Bone marrow (tissue), 2 donors: ENCODE data around the gene ITGAE.

Source experiments
- DNase-seq, 2 donors: peaks; one replicate each; lab custom pipeline; 2025; lab: John Stamatoyannopoulos, UW

ITGAE gene

DNA sequence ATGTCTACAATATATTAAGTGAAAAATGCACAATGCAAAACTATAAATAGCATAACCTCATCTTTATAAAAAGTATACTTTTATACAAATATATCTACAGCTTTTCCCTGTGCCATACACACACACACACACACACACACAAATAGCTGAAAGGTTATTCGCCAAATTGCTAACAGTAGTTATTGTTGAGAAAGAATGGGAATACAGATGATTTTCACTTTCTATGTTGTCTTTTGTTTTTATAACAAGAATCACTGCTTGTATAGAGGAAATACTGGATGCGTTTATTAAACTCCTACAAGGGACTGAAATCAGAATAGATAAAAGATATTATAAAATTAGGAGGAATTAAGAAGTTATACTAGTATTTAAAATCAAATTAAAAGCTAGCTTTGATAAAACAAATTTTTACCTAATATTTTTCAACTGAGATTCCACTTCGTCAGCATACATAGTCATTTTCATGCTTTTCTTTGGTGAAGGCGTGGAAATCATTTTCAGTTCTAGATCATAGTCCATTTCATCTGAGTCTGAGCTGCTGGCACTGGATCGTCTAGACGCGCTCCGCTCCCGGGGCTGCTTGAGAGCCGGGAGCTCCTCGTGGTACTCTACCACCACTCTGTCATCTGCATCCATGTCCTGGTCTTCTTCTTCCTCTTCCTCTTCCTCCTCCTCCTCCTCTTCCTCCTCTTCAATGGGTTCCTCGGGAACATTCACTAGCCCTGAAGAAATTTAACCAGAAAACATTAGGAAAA is 17.0 kb upstream of the ITGAE start:
- no peak for DNase-seq

DNA sequence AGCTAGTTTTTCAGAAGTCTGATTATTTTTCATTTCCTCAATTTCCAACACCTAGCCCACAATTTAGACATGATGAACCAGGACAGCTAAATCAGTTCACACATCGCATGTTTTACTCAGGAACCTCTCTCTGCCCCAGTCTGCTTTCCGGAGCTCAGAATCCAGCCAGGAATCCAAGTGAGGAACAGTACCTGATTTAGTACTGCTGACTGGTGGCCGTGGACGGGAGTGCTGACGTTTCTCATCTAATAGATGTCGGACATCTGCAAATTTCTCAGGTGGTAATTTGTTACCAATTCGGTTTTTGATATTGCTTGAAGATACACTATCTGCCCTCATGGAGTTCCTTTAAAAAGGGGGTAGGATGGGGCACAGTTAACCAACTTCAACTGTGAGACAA is 14.9 kb upstream of the ITGAE start:
- no peak for DNase-seq

GRCh38 chr17:3815122-3815521 is 14.1 kb upstream of the ITGAE start:
- DNase-seq, result no peak

- DNase-seq, result no peak
Measured at GRCh38 chr17:3814361-3814760, 13.4 kb upstream of the ITGAE start.

DNA sequence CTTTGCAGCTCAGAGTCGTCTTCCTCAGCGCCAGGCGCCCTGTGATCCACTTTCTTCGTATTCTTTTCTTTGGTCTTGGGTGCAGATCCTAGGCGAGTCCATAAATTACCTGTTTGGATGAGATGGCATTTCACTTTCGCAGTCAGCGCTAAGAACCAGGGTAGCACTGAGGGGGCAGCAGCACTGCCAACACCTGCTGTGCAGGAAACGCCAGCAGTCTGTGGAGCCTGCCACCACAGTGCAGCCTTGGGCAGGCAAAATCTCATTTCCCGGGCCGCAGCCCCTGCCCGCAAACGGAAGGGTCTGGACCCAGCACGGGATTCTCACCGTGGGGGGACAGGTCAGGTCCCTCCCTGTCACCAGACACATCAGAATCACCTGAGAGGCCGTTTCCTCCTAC is 12.2 kb upstream of the ITGAE start:
- DNase-seq, result no peak

- DNase-seq, result no peak
Measured at GRCh38 chr17:3812771-3813170, 11.8 kb upstream of the ITGAE start.

DNA sequence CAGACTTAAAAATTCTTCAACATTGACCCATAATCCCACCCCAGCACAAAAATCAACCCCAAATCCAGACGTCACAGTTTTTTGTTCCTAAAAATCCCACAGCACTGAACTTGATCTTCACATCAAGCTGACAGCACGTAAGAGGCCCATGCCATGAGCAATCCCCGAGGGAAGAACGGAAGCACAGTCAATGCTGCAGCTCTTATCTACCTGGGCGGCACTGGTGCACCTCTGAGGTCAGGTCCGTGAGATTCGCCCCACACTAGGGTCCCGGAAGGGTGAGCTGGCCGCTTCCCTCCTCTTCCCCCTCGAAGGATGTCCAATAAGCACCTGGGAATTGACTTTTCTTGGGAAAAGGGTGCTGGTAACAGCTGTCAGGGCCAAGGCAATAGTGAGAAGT is 11.3 kb upstream of the ITGAE start:
- DNase-seq, result no peak

GRCh38 chr17:3810019-3810418 is 9.0 kb upstream of the ITGAE start:
- DNase-seq, result no peak

- DNase-seq, result no peak
Measured at GRCh38 chr17:3809135-3809534, 8.1 kb upstream of the ITGAE start.

DNA sequence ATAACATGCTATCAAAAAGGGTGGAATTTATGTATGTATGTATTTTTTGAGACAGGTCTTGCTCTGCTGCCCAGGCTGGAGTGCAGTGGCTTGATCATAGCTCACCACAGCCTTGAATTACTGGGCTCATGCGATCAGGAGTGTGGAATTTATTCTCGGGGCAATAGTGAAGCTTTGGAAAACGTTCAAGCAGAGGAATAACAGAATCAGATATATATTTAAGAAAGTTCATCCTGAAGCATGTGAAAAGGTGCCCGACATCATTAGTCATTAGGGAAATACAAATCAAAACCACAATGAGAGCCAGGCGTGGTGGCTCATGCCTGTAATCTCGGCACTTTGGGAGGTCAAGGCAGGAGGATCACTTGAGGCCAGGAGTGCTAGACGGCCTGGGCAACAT is 7.7 kb upstream of the ITGAE start:
- no peak for DNase-seq

DNA sequence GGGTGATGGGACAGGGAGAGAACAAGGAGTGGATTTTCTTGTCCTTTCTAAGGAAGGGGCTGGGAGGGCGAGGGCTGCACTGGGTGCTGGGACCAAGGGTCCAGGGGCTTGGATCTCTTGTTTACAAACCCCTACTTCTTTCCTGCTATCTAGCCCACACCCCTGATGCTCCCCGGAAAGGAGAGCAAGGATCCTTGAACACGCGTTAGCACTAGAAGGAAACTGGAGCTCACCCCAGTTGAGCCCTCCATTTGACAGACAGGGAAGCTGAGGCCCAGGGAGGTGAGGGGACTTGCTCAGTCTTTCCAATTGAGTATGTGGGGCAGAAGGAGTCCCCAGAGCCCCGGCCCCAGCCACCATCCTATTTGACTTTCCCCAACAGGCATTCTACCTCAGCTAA is 4.6 kb upstream of the ITGAE start:
- no peak for DNase-seq

DNA sequence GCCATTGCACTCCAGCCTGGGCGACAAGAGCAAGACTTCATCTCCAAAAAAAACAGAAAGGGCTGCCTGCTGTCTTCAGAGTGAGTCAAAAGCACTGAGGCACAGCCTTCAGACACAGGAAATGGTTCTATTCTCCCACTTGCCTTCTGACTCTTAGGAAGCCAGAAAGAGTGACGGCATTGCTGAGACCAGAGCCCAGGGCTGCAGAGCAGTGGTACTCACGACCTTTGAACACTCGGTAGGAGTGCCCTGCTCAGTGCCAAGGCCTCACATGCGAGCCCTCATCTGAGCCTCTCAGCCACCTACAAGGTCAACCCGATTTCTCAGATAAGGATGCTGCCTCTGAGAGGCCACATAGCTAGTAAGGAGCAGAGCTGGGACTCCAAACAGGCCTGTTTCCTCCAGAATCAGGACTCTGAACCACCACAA is 3.5 kb upstream of the ITGAE start:
- no peak for DNase-seq

- DNase-seq, result no peak
Measured at GRCh38 chr17:3803308-3803640, 2.3 kb upstream of the ITGAE start.

DNA sequence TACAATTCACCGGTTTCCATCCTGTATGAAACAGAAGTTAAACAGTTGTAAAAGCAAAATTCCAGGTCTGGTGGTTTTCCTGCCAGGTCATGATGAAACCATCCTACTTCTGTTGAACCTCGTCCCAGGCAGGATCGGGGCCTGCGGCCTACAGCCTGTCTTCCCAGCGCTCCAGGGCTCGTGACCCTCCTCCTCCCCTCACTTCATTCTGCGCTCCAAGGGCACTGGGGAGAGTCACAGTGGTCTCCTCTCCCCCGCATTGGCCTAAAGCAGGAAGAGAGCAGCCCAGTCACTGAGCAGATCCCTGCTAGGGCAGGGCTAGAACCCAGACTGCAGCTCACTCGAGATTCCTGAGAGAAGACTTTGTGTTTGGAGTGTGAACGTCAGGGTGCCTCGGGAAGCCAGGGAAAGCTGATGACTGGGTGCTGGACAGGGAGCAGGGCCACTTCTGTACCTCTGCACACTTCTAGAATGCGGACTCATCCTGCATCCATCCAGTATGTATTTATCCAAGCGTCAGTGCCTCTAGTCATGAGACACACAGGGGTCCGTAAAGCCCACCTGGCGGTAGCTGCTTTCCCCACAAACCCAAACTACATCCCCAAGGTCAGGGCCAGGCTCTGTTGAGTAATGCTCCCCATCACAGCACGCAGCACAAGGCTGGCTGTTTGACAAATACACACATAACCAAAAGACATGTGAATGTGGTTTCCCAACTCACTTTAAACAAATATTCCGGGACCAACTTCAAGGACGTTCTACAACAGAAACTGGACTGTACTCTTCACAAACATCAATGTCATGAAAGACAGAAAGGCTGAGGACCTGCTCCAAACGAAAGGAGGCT is 1.7 kb upstream of the ITGAE start:
- no peak for DNase-seq

GRCh38 chr17:3801792-3802191 is 804 bp upstream of the ITGAE start:
- no peak for DNase-seq

DNA sequence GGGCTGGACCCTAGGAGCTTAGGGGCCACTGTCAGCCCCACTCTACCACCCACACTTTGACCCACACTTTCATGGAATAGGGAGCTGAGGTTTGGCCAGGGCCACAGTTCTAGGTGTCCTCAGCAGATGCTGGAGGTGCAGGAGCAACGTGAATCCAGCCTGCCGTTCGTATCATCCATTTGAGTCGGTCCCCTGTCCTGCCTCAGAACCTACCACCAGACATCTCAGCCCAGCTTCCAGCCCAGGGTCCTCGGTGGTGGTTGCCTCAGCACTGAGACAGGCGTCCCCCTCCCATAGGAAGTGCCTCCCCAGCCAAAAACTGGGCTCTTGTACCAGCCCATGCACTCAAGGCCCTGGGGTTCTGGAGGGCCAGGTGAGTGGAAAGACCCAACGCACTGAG is 359 bp upstream of the ITGAE start:
- no peak for DNase-seq

- DNase-seq, result no peak
Measured at GRCh38 chr17:3799181-3799945, 1.6 kb downstream of the ITGAE start.

- no peak for DNase-seq
Measured at GRCh38 chr17:3798273-3799180, 2.5 kb downstream of the ITGAE start.

DNA sequence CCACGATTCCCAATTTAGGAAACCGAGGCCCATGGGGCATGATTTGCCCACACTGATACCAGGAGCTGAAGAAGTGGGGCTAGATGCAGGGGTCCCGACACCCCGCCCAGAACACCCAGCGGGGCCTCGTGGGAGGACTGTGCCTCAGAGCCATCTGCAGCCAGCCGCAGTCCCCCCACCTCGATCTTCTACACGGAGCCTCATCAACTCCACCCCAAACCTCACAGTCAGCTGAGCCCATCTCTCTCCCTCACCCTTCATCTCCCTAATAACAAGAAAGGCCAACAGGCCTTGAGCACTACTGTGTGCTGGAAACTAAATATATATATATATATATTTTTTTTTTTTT is 4.2 kb downstream of the ITGAE start:
- DNase-seq, result no peak

- peak in 1 of 2 donors; percentile 63 for DNase-seq
Measured at GRCh38 chr17:3796110-3796821, 4.7 kb downstream of the ITGAE start.

DNA sequence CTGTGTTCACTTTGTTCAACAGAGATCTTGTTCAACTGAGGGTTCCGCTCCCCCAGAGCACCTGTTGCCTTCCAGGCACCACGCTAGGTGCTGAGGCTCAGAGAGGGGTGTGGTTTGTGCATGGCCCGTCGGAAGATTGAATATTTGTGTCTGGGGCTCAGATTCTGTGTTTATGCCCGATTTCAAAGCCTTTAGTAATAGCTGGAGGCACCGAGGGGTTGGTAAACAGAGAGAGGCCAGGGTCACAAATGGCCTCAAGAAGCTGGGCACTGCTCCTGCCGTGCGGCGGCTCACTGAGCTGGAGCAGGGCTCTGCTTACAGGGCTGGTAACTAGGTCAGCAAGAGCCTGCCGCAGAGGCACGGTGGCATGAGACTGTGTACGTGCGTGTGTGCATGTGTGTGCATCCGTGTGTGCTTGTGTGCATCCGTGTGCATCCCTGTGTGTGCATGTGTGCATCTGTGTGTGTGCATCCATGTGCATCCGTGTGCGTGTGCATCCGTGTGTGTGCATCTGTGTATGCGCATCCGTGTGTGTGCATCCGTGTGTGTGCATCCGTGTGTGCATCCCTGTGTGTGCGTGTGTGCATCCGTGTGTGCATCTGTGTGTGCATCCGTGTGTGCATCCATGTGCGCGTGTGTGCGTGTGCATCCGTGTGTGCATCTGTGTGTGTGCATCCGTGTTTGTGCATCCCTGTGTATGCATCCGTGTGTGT is 5.4 kb downstream of the ITGAE start:
- no peak for DNase-seq
